GM20000 (cell line): ENCODE results near the gene PTPRG.

Experiments used
- DNase-seq: peaks from one replicate; pipeline ENCODE4 v3.0.0; 2012; ENCODE audit warnings: low spot score
- CTCF ChIP-seq: IDR thresholded peaks from 2 replicates; pipeline ENCODE4 v1.5.1; 2012; ENCODE audit warnings: mild to moderate bottlenecking, control low read depth; ENCODE audit errors: extremely low read depth, missing control alignments

The PTPRG gene

DNA sequence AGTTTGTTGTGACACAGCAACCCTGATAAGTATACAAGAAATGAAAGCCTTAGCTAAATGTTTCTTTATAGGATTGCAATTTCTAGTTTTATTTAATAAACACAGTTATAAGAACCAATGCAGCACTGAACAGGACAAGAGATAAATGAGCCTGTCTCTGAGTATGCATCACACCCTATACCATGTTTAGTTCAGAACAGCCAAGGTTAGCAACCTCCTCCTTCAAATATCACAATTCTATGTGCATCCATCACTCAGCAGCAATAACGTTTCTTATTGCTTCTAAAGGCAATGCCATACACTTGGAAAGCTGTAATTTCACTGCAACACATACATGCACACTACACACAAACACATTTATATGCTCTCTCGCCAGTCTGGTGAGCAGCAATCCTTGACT, 280.6 kb downstream of the PTPRG start:
- TF ChIP-seq CTCF: no peak
- DNase-seq: no peak

DNA sequence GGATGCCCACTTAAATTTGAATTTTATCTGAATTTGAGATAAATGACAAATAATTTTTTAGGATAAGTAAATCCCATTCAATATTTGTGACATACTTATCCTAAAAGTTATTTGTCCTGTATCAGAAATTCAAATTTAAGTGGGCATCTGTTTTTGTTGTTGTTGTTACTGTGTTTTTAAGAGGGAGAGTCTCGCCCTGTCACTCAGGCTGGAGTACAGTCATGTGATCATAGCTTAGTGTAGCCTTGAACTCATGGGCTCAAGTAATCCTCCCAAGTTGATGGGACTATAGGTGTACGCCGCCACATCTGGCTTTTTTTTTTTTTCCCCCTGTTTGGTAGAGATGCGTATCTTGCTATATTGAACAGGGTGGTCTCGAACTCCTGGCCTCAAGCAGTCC, 283.0 kb downstream of the PTPRG start:
- TF ChIP-seq CTCF: no peak
- DNase-seq: no peak

DNA sequence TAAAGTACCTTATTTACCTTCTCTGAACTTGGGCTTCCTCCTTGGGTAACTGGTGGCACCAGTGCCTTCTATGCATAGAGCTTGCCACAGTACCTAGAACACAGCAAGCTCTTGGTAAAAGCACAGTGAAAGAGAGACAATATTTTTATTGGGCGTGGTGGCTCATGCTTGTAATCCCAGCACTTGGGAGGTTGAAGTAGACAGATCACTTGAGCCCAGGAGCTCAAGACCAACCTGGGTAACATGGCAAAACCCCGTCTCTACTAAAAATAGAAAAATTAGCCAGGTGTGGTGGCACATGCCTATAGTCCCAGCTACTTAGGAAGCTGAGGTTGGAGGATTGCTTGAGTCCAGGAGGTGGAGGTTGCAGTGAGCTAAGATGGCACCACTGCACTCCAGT, 285.1 kb downstream of the PTPRG start:
- TF ChIP-seq CTCF: no peak
- no peak for DNase-seq

GRCh38 chr3:61847784-61848462, 286.6 kb downstream of the PTPRG start:
- DNase-seq: no peak
- no peak for TF ChIP-seq CTCF

GRCh38 chr3:61848885-61849284, 287.5 kb downstream of the PTPRG start:
- DNase-seq: no peak

GRCh38 chr3:61853912-61854311, 292.5 kb downstream of the PTPRG start:
- TF ChIP-seq CTCF: no peak
- DNase-seq: no peak

More at GRCh38 chr3:61848885-61849284, 287.5 kb downstream of the PTPRG start:
- TF ChIP-seq CTCF: no peak

DNA sequence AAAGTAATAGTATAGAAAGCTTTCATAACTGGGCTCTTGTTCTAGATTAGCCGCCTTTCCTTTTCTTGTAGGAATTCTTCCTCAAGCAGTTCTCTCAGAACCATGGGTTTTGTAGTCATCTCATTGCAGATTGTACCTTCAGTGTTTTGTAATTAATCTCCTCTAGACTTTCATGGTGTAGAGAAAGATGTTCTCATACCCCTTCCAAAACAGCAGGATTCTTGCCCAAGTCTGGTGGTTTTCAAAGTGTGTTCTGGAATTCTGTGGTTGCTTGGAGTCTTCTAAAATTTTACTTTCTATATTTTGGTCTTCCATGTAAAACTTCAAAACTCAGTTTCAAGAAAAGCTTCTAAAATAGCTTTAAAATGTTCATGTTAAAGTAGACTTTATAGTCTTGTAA, 293.8 kb downstream of the PTPRG start:
- TF ChIP-seq CTCF: no peak

More for the DNA sequence above, 293.8 kb downstream of the PTPRG start:
- no peak for DNase-seq
